Measurements from ENCODE around the gene RYR3. TPM values are rescaled to one million over a fixed set of nuclear protein-coding genes. Genes with fewer than 3 reads are reported as not detected.

RYR3 gene
- total RNA-seq, 1 donor from 2014 or later: 1.5 TPM

- no peak overlapping the region for H3K4me3 ChIP-seq (ENCODE audit: insufficient read depth, low read depth, low read length)
- no peaks in the 10 kb centered on the region for H3K4me1 ChIP-seq (ENCODE audit: insufficient read depth, low read length)
- Mint-ChIP-seq H3K4me3 (ENCODE audit: unreplicated experiment) (no peak overlapping the region), H3K36me3 (ENCODE audit: low read depth, unreplicated experiment) (no peaks in the 10 kb centered on the region), H3K27ac (ENCODE audit: unreplicated experiment) (no peak overlapping the region), H3K4me1 (ENCODE audit: low read depth, unreplicated experiment) (peaks cover 10% of the 10 kb centered on the region), H3K27me3 (ENCODE audit: low read depth, unreplicated experiment) (no peaks in the 10 kb centered on the region), H3K9me3 (ENCODE audit: unreplicated experiment) (peaks cover 5% of the 10 kb centered on the region)
- H3K9ac ChIP-seq (ENCODE audit: low read length): no peak overlapping the region
- no peaks in the 10 kb centered on the region for H3K9me3 ChIP-seq (ENCODE audit: insufficient read depth, low read depth, low read length)
- H3K27ac ChIP-seq (ENCODE audit: low read depth, low read length): no peak overlapping the region
- no peak for FAIRE-seq
- no peaks in the 10 kb centered on the region for H3K27me3 ChIP-seq (ENCODE audit: insufficient read depth, low read length)
- no peaks in the 10 kb centered on the region for H3K36me3 ChIP-seq (ENCODE audit: insufficient read depth, low read length)
- no peak overlapping the region for H2AFZ ChIP-seq (ENCODE audit: low read depth, low read length)
- no peaks in the 10 kb centered on the region for H4K20me1 ChIP-seq (ENCODE audit: insufficient read depth, low read length)
- no peak for DNase-seq (ENCODE audit: low read depth)
- no peaks in the 10 kb centered on the region for H3K79me2 ChIP-seq (ENCODE audit: insufficient read depth, low read length)
- TF ChIP-seq EZH2 (IDR thresholded peaks at IDR 0.05; ENCODE audit: insufficient read depth, low read length) (no peak), CTCF (IDR thresholded peaks at IDR 0.05; ENCODE audit: insufficient read depth, low read depth, low read length) (no peak)
- H3K4me2 ChIP-seq (ENCODE audit: low read length): no peak overlapping the region
These were observed 535.4 kb downstream of the RYR3 start for GRCh38 chr15:33846142-33846541.

- Mint-ChIP-seq H3K4me1 (ENCODE audit: low read depth, unreplicated experiment) (peaks cover 10% of the 10 kb centered on the region), H3K27ac (ENCODE audit: unreplicated experiment) (no peak overlapping the region), H3K4me3 (ENCODE audit: unreplicated experiment) (no peak overlapping the region), H3K9me3 (ENCODE audit: unreplicated experiment) (peaks cover 5% of the 10 kb centered on the region), H3K27me3 (ENCODE audit: low read depth, unreplicated experiment) (no peaks in the 10 kb centered on the region), H3K36me3 (ENCODE audit: low read depth, unreplicated experiment) (no peaks in the 10 kb centered on the region)
- H3K9me3 ChIP-seq (ENCODE audit: insufficient read depth, low read depth, low read length): no peaks in the 10 kb centered on the region
- no peak overlapping the region for H3K9ac ChIP-seq (ENCODE audit: low read length)
- no peaks in the 10 kb centered on the region for H3K4me1 ChIP-seq (ENCODE audit: insufficient read depth, low read length)
- no peak overlapping the region for H3K27ac ChIP-seq (ENCODE audit: low read depth, low read length)
- TF ChIP-seq CTCF (IDR thresholded peaks at IDR 0.05; ENCODE audit: insufficient read depth, low read depth, low read length) (no peak), EZH2 (IDR thresholded peaks at IDR 0.05; ENCODE audit: insufficient read depth, low read length) (no peak)
- no peak overlapping the region for H3K4me3 ChIP-seq (ENCODE audit: insufficient read depth, low read depth, low read length)
- H2AFZ ChIP-seq (ENCODE audit: low read depth, low read length): no peak overlapping the region
- H3K36me3 ChIP-seq (ENCODE audit: insufficient read depth, low read length): no peaks in the 10 kb centered on the region
- FAIRE-seq (no peak), DNase-seq (ENCODE audit: low read depth) (no peak)
- H3K27me3 ChIP-seq (ENCODE audit: insufficient read depth, low read length): no peaks in the 10 kb centered on the region
- no peak overlapping the region for H3K4me2 ChIP-seq (ENCODE audit: low read length)
- H4K20me1 ChIP-seq (ENCODE audit: insufficient read depth, low read length): no peaks in the 10 kb centered on the region
- no peaks in the 10 kb centered on the region for H3K79me2 ChIP-seq (ENCODE audit: insufficient read depth, low read length)
These were observed 536.1 kb downstream of the RYR3 start for GRCh38 chr15:33846862-33847261.

- no peaks in the 10 kb centered on the region for H3K36me3 ChIP-seq (ENCODE audit: insufficient read depth, low read length)
- no peak for TF ChIP-seq CTCF (IDR thresholded peaks at IDR 0.05; ENCODE audit: insufficient read depth, low read depth, low read length)
- no peak for TF ChIP-seq EZH2 (IDR thresholded peaks at IDR 0.05; ENCODE audit: insufficient read depth, low read length)
- no peaks in the 10 kb centered on the region for H3K27me3 Mint-ChIP-seq (ENCODE audit: low read depth, unreplicated experiment)
- peaks cover 4% of the 10 kb centered on the region for H4K20me1 ChIP-seq (ENCODE audit: insufficient read depth, low read length)
- peaks cover 7% of the 10 kb centered on the region for H3K4me1 ChIP-seq (ENCODE audit: insufficient read depth, low read length)
- FAIRE-seq (no peak), DNase-seq (ENCODE audit: low read depth) (no peak)
- peaks cover 4% of the 10 kb centered on the region for H3K36me3 Mint-ChIP-seq (ENCODE audit: low read depth, unreplicated experiment)
- H3K4me3 Mint-ChIP-seq (ENCODE audit: unreplicated experiment): no peak overlapping the region
- no peak overlapping the region for H3K9ac ChIP-seq (ENCODE audit: low read length)
- H3K27ac ChIP-seq (ENCODE audit: low read depth, low read length): no peak overlapping the region
- H3K27me3 ChIP-seq (ENCODE audit: insufficient read depth, low read length): no peaks in the 10 kb centered on the region
- no peaks in the 10 kb centered on the region for H3K79me2 ChIP-seq (ENCODE audit: insufficient read depth, low read length)
- no peak overlapping the region for H2AFZ ChIP-seq (ENCODE audit: low read depth, low read length)
- no peaks in the 10 kb centered on the region for H3K9me3 ChIP-seq (ENCODE audit: insufficient read depth, low read depth, low read length)
- peaks cover 2% of the 10 kb centered on the region for H3K9me3 Mint-ChIP-seq (ENCODE audit: unreplicated experiment)
- H3K27ac Mint-ChIP-seq (ENCODE audit: unreplicated experiment): no peak overlapping the region
- peaks cover 21% of the 10 kb centered on the region for H3K4me1 Mint-ChIP-seq (ENCODE audit: low read depth, unreplicated experiment)
- H3K4me3 ChIP-seq (ENCODE audit: insufficient read depth, low read depth, low read length): no peak overlapping the region
- H3K4me2 ChIP-seq (ENCODE audit: low read length): no peak overlapping the region
These were observed 537.2 kb downstream of the RYR3 start for GRCh38 chr15:33848011-33848410.

Data from astrocyte (in vitro differentiated cells and primary cell).